G401.6 (cell line): ENCODE data around the gene ZFP91.

Experiments
- FAIRE-seq: peaks from 2 replicates; lab custom pipeline; 2012; peaks lifted over from hg19 to GRCh38; lab: Jason Lieb, UNC

Gene ZFP91

DNA sequence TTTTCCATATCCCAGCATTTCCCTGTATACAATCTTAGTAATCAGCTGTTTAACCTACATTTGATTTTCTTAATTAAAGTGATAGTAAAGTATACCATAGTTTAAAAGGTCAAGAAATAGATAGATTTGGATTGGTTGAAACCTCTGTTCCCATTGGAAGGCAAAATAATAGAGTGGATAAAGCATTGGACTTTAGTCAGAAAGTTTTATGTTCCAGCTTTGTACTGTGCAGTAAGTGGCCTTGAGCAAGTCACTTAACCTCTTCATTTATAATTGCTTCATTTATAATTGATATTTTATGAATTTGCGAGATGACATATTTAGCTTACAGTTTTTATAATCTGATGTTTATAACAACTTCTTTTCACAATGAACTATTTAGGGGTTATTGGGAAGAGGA, 3.6 kb downstream of the ZFP91 start:
- FAIRE-seq, result no peak

DNA sequence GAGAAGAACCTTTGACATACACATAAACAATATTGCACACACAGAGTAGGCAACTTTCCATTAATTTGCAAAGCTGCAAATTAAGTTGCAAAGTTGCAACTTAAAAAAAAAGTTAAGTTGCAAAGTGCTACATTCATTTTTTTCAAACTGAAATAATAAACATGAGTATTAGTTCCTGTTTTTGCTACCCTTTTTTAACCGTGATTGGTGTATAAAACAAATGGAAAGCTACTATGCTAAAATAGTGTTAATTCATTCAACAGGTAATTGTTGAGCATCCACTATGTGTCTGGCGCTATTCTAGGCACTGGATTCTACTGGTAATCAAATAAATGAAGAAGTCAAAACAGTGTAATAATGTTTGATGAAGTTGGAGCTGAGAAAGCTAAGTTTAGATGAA, 8.1 kb downstream of the ZFP91 start:
- FAIRE-seq, result no peak

DNA sequence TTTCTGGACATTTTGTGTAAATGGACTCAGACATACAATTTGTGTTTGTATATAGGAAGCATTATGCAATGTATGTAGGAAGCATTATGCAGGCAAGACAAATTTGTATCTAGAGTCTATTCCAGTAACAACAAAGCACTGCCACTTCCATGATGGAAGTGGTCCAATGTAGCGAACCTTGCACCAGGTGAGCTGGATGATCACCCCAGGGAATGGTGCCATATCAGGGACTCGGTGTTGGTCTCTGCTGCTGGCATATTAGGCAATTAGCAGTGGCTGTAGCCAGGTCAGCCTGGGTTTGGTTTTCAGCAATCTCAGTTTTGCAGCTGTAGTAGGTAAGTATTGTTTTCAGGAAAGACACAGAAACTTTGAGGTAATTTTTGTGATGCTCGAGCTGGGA, 12.8 kb downstream of the ZFP91 start:
- no peak for FAIRE-seq

DNA sequence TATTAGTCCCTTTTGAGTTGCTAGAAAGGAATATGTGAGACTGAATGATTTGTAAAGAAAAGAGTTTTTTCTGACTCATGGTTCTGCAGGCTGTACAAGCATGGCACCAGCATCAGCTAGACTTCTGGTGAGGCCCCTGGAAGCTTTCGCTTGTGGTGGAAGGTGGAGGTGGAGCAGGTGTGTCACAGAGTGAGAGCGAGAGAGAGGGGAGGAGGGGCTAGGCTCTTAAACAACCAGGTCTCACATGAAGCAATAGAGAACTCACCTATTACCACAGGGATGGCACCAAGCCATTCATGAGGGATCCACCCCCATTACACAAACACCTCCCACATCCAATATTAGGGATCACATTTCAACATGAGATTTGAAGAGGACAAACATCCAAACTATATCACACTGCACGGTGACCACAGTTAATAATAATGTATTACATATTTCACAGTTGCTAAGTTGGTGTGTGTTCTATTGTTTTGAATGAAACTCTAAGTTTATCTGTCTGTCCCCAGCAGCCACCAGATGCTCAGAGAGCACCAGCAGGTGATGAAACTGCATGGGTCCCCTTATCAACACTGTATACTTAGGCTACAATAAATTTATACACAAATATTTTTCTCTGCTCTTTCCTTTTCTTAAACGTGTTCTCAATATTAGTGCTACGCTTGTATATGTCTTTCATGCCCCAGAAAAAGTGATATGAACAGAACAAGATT, 14.1 kb downstream of the ZFP91 start:
- FAIRE-seq, result no peak

DNA sequence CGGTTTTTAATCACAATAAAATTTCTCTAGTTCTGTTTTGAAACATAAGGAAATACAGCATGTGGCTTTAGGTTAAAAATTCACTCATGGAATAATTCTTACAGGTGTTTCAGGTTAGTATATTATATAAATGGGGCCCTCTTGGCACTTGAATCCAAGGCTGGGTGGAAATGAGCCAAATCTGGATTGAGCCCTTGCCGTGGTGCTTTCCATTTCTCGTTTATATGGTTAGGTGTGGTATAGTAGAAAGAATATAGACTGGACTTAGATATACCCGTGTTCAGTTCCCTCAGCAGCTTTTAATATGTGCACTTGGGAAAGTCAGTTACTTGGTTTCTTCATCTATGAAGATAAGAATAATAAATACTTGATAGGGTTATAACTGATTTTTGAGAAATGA, 16.0 kb downstream of the ZFP91 start:
- no peak for FAIRE-seq

DNA sequence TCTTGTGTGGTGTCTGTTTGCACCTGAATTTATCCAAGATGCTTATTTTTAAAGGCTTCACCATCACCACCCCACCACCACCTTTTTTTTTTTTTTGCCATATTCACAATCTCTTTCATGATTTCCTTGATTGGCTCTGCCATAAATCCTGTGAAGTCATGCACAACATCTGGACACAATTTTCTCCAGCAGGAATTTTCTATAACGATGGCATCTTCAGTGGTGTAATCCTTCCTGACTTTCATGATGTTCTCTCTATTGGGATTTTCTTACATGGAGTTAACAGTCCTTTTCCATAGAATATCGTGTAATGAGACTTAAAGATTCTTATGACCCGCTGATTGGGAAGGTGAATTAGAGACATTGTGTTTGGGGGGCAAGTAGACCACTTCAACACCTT, 17.8 kb downstream of the ZFP91 start:
- no peak for FAIRE-seq

DNA sequence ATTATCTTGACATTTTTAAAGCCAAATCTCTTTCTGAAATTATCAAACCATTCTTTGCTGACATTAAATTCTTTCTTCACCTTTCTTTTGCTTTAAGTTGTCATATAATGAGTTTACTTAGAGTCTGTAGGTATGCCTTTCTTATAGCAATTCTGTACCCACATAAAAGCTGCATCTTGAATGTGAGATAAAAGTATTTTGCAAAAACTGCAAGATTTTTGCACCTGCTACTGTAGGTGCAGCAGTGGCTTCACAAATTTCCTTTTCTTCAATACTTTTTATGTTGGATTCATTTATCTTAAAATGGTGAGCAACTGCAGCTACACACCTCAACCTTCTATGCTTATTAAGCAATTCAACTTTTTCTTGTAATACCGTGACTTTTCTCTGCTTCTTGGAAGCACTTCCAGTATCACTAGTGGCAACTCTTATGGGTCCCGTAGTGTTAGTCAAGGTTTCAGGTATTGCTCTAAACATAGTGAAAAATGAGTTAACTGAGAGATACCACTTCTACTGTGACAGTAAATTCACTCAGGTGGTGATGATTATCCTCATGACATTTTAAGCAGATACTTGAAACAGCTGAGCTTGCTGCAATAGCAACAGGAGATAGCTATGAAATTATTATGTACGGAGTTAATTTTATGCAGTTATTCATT, 18.8 kb downstream of the ZFP91 start:
- no peak for FAIRE-seq

DNA sequence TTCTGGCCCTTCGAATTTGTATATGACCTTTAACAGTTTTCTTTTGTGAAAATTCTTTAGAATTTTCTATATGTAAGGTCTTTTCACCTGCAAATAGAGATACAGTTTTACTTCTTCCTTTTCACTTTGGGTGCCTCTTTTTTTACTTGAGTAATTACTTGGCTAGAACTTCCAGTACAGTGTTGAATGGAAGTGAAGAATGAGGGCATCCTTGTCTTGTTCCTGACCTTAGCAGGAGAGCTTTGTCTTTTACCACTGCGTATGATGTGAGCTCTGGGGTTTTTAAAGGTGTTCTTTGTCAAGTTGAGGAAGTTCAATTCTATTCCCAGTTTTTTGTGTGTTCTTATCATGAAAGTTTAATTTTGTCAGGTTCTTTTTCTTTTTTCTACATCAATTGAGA, 21.6 kb downstream of the ZFP91 start:
- FAIRE-seq, result no peak

DNA sequence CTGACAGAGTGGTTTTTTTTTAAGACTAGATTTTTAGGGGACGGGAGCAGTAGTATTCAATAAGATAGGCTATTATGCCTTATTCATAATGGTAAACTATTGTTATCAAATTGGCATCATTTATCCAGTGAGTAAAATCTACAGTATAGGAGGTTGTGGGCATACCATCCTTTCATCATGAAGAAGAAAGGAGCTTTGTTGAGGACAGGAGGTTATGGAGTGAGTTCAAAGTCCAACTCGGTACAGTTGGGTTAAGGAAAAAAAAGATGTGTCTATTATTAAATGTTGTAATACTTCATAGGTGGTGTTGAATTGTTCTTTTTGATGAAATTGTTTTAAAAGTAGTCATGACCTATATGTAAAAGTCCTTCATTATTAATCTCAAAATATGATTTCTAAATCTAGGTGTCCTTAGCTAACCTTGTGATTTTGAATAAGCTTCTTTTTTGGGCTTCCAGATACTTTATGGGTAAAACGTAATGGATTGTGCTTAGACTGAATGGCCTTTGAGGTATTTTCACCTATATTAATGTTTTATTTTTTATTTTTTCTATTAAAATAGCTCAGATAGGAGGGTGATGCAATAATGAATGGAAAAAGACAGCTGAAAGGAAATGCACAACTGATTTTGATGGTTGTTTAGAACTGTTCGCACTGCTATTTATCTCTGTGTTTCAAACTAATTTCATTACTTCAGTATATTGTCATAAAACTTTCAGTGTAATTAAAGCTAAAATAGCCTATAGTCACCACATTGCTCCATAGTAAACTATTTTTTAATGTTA, 28.3 kb downstream of the ZFP91 start:
- FAIRE-seq, result no peak

DNA sequence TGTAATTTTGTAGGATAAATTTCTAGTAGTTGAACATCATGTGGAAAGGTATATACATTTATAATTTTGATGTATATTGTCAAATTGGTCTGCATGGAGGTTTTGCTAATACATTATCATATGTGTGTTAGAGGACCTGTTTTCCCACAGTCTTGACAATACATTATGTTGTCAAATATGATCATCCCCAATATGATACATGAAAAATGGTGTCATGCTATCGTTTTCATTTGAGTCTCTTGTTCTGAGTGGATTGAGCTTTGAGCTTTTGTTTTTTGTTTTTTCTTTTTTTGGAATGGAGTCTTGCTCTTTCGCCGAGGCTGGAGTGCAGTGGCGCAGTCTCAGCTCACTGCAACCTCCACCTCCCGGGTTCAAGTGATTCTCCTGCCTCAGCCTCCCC, 29.5 kb downstream of the ZFP91 start:
- no peak for FAIRE-seq

DNA sequence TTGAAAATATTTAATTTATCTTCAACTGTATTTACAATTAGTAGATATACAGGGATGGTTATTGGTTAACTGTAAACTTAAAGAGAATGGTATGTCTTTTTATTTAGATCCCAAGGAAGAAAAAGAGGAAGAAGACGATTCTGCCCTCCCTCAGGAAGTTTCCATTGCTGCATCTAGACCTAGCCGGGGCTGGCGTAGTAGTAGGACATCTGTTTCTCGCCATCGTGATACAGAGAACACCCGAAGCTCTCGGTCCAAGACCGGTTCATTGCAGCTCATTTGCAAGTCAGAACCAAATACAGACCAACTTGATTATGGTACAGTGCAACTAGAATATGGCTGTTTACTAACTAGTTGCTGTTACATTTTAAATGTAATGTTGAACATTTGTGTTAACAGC, 30.9 kb downstream of the ZFP91 start:
- FAIRE-seq, result no peak

DNA sequence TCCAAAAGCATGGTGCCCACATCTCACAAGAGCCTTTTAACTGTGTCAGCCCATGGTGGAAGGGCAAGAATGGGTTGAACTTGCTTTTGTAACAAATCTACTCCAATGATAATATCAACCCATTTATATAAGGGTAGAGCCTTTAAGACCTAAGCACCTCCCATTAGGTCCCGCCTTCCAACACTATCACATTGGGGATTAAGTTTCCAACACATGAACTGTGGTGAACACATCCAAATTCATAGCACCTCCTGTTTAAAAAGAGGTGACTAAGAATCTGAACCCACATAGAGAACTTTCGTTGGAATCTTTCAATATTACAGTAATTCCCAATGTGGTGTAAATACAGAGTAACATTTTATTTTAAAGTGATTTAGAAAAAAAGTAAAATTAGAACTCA, 34.4 kb downstream of the ZFP91 start:
- FAIRE-seq, result no peak

DNA sequence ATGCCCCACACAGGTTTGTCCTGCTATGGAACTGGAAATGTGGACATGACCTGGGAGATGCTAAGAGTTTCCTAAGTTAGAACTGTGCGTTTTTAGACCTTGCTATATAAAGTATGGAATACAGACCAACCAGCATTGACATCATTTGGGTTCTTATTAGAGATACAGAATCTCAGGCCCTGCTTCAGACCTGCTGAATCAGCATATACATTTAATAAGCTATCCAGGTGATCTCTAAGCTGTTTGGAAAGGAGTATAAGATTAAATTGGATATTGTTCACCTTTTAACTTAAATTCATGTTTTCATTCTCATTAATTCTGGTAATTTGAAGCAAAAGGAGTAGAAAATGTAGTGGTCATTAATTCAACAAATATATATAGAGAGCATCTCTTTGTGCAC, 36.7 kb downstream of the ZFP91 start:
- no peak for FAIRE-seq

DNA sequence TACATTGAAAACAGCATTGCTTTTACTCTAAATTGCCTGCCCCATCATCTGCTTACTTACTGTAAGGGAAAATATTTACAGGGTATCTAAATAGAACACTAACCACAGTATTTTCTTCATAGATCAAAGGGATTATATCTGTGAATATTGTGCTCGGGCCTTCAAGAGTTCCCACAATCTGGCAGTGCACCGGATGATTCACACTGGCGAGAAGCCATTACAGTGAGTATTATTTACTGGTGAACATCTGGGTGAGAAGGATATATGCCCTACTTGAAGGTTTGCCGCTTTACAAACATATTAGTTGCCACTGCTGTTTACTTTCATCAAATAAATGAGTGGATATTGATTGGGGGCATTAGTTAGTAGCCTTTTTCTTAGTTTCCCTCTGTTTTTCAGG, 37.7 kb downstream of the ZFP91 start:
- no peak for FAIRE-seq

DNA sequence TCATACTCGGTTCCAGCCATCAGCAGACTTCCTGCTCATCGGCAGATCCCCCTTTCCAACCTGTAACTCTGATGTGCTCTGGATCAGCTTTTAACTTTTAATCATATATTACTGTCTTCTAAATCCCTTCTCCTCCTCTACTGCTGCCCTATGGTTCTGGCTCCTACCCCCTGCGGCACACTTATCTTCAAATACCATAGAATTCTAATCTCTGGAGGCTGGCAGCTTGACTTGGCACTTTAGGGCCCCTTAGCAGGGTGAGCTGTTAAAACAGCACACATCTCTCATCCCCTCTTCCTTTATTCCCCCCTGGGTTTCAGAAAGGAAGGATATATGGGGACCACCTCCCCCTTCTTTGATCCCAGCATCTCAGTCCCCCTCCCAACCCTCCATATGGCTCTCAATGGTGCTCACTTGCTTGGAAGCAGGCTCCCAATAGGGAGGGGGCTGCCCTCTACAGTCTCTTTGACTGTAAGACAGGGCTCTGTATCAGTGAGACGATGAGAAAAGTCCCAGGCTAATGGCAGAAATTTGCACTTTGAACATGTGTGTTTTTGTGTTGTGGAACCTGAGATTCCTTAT, 39.2 kb downstream of the ZFP91 start:
- FAIRE-seq, result no peak

DNA sequence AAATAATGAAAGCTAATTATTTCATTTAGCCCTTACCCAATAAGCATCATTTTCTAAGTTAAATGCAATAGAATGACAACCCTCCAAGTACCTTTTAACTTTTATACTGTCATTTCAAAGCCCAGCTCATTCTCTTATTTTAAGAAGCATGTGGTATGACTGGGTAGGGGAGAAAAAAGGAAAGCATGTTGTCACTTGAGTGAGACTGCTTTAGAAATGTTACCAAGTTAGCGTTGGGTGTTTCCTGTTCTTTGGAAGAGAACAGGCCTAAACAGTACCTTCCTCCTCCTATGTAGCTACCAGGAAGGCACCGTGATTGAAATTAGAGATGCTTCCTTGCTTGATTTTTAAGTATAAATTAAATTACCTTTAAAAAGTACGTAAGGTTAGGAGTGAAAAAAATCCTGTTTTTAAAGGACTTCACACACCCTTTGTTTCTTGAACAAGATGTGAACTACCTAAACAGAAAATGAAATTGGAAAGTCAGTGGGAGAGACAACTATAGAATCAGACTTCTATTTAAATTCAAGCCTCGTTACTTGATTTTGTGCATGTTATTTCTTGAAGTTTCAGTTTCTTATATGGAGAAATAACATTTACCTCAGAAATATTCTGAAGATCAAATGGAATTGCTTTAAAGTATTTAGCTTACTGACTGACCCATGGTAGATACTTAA, 42.9 kb downstream of the ZFP91 start:
- no peak for FAIRE-seq

DNA sequence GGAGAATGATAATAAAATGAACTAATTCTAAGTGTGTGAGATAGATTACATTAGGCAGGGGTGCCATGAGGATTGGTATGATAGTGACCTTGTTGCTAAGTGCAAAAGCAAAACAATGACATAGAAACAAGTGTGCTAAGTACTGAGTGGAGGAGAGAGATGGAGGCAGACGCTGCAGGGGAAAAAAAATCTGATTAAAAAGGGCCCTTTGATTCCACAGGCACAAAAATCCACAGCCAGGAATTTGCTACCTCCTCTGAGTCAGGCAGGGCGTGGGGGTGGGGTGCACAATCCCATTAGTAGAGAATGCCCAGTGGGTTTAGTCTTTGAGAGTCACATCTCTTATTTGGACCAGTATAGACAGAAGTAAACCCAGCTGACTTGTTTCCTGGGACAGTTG, 43.5 kb downstream of the ZFP91 start, which contains the start of gene CNTF:
CNTF (plus strand) TSS at position 322 of the 400 bp plus-strand sequence. CDS start 88 bp downstream, outside the sequence.
- FAIRE-seq, result no peak

DNA sequence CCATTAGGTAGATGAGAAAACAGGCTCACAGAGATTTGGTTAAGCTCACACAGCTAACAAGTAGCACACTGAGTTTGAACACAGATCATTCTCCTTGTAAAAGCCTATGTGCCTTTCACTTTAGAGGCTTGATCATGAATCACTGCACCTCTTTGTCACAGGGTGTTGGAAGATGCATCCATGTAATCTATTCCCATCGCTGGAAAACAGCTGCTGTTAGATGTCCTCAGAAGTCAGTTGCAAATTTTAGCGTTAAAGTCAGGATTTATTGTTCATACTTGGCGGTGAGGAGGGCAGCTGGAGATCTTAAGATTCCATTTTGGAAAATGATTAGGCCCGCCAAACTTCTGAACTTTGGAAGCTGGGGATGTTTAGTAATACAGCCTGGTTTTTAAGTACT, 46.2 kb downstream of the ZFP91 start:
- FAIRE-seq, result no peak

DNA sequence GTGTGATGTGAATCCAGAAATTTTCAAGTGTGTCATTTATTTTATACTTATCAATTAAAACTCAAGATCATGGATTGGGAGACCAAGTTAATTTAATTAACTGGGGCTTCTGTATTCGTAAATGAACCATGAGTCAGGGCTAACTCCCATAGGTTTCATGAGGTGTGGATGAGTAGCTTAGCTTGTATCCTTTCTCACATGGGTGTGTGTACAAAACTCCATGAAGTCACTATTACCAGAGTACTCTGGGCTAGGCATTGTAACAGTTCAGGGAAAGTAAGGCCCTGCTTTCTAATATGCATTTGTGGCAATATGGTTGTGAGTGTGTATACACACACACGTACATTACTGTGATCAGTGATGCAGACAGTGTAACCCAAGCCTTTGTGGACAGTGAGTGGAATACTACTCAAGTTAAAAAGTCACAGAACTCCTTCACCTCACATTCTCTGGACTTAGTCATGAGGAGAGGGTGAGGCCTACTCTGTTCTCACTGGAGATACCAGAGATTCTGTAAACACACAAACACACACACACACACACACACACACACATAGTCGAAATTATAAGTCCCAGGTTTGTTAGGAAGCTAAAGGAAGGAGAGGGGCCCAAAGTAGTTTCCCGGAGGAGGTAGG, 47.1 kb downstream of the ZFP91 start:
- FAIRE-seq, result no peak

DNA sequence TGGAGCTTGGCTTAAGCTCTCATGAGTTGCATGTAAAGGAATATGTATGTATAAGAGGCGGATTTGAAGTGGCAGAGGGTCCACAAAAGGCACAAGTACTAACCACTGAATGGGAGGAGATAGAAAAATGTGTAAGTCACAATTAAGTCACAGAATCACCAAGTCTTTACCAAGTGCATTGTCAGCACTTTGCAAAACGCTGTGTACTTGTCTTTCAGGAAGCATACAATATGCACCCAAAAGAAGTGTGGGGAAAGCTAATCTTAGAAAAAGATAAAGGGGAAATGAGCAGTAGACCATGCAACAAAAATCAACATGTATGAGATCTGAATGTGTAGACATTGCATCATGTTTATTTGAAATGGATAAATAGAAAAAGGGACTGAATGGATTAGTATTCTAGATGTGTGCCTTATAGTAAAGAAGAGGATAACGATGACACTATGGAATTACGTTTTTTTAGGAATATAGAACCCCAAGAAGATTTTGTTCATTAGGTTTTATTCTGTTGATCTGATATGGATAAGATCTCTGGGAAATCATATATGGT, 48.1 kb downstream of the ZFP91 start:
- FAIRE-seq, result no peak

DNA sequence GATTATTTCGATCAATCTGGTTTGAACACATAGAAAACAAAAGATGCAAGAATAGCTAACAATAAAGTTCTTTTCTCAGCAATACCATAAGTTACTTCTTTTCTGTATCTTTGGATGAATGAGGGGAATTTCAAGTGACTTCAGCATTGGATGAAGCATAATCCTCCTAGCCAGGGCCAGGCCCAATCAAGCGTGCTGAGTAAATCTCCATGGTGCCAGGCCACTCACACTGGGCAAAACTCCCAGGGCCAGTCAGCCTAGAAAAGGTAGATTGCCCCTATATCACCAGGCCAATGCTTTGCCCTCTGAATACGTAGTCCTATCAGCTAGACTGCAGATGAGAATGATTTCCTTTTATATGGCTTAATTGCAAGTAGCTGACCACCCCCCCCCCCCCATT, 49.6 kb downstream of the ZFP91 start:
- FAIRE-seq, result no peak

DNA sequence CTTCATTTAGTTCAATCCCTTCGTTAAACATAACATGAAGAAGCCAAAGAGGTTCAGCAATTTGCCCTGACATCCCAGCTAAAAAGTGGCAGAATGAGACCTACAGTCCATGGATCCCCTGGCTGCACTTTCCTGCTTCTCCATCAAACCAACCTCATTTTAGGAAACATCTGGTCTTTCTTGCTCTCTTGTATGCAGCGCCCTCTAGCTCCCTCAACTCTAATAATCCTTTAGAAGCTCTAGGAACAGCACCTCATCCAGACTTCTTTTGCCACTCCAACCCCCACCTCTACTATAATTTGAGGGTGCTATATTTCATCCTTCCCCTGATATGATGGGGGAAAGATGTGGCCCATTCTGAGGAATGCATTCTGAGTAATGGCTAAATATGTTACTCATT, 51.0 kb downstream of the ZFP91 start:
- FAIRE-seq, result peak; percentile 78
